Skeletal muscle satellite cell (primary cell): ENCODE measurements around the gene GNG3. TPM values are rescaled to one million over a fixed set of nuclear protein-coding genes. Genes with fewer than 3 reads are reported as not detected.

Source experiments
- H3K27me3 ChIP-seq: 2 replicates; pipeline ENCODE4 v1.7.0; 2013; ENCODE audit warnings: low read length; ENCODE audit not compliant: control insufficient read depth, insufficient read depth
- H3K36me3 ChIP-seq: 2 replicates; pipeline ENCODE4 v1.7.0; 2013; ENCODE audit warnings: mild to moderate bottlenecking, control low read depth, low read length; ENCODE audit not compliant: insufficient read depth
- H3K4me1 ChIP-seq: 2 replicates; pipeline ENCODE4 v1.7.0; 2013; ENCODE audit warnings: low read length; ENCODE audit not compliant: control insufficient read depth, insufficient read depth
- H3K4me2 ChIP-seq: 2 replicates; pipeline ENCODE4 v1.7.0; 2013; ENCODE audit warnings: mild to moderate bottlenecking, low read length
- H3K4me3 ChIP-seq: 2 replicates; pipeline ENCODE4 v1.7.0; 2013; ENCODE audit warnings: low read length
- H3K9ac ChIP-seq: 2 replicates; pipeline ENCODE4 v1.7.0; 2013; ENCODE audit warnings: mild to moderate bottlenecking, low read depth, low read length, moderate library complexity
- H3K9me3 ChIP-seq: replicated peaks from 2 replicates; pipeline ENCODE4 v1.7.0; 2013; ENCODE audit warnings: mild to moderate bottlenecking, control low read depth, low read length
- small RNA-seq: library from RNA; depleted of rRNA; stranded (forward); fragments of <200 nt; gene quantifications from one replicate; pipeline ENCODE3, GENCODE V24; 2012

GNG3 gene

DNA sequence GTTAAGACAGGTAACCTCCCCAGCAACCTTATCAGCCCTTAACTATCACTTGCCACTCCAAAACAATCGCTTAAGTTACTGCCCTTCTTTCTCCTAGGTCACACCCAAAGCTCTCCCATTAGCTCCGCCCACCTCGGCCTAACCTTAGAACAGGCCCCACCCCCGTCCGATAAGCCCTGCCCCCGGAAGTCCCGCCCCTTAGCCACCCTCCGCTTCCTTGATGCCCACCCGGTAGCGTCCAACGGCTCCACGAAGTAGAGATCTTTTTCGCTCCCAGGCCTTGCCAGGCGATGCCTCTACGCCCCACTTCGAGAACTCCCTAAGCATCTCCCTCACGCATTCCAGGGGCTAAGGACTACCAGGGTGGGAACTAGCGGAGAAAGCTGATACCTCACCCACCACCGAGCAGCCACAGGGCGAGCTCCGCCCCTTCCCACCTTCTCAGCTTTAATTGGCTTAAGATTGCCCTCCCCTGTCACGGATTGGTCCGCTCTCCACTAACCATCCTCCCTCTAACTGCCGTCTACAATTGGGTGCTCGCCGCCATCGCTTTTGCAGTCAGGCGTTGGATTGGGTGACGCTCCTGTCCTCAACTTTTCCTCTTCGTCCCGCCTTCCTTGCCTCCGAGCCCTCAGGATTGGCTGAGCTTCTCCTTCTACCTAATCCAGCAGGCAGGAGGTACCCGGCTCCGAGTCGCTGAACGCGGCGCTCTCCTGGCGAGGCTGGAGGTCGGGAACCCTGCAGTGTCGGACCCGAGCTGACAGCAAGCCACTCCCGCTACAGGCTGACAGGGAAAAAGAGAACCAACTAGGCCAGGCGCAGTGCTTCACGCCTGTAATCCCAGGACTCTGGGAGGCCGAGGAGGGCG, 46.5 kb downstream of the GNG3 start, which contains the start of gene ZBTB3:
TSS of gene ZBTB3 (minus strand) at position 425 of the 868 bp plus-strand sequence. CDS start 496 bp downstream, outside the sequence.
- Histone ChIP-seq H3K4me3 (peak within 1 kb of the TSS; percentile 75), H3K27me3 (no peaks in the 10 kb centered on the region), H3K9me3 (no peaks in the 10 kb centered on the region), H3K36me3 (no peaks in the 10 kb centered on the region), H3K4me2 (peak within 1 kb of the TSS; percentile 82), H3K9ac (peak within 1 kb of the TSS; percentile 84), H3K4me1 (peaks cover 6% of the 10 kb centered on the region)

DNA sequence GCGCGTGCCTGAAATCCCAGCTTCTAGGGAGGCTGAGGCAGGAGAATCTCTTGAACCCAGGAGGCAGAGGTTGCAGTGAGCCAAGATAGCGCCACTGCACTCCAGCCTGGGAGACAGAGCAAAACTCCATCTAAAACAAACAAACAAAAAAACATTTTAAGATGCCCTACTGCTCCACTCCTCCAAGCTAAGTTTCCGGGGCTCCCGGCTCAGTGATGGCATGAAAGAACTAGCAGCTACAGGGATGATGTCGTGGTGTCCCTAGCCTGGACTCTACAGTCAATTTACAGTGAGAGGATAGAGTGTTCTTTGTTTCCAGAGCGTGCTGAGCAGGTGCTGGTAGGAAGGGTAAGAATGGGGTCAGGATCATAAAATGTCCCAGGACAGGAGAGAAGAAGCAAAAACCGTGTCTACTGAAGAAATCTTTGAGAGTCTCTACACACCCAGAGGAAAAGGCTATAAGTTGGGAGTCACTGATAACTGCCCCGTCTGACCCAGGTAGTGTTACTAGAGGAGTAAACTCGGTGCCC, 47.7 kb downstream of the GNG3 start:
- H3K9me3 ChIP-seq, result no peaks in the 10 kb centered on the region

DNA sequence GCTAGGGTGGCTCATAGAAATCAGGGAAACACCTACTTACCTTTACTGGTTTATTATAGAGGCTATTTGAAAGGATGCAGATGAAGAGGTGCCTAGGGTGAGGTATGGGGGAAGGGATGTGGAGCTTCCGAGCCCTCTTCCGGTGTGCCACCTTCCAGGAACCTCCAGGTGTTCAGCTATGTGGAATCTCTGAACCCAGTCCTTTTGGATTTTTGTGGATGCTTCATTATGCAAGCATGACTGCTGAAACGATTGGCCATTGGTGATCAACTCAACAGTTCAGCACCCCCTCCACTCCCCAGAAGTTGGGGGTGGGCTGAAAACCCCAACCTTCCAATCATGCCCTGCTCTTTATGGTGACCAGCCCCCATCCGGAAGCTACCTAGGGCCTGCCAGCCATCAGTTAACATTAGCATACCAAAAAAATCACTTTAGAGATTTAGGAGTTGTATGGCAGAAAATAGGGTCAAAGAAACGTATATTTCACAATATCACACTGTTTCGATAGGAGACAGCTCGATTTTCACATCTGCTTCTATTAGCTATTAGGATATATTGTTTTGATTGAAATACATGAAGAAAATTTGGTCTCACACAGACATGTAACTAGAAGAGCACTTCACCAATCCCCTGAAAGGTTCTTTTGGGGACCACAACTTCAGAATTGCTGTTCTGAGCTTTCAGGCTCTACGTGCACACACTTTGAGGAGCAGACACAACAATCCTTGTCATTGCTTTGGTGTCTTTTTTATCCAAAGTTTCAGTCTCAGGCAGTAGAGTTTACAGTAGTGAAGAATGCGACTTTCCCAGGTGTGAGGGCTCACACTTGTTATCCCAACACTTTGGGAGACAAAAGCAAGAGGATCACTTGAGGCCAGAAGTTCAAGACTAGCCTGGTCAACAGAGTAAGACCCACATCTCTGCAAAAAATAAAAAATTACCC, 50.6 kb downstream of the GNG3 start:
- no peaks in the 10 kb centered on the region for H3K36me3 ChIP-seq
- peaks cover 14% of the 10 kb centered on the region for H3K4me1 ChIP-seq
- no peaks in the 10 kb centered on the region for H3K9me3 ChIP-seq
- no peak overlapping the region for H3K9ac ChIP-seq
- H3K27me3 ChIP-seq, result no peaks in the 10 kb centered on the region
- no peak overlapping the region for H3K4me3 ChIP-seq
- no peak overlapping the region for H3K4me2 ChIP-seq

More for the DNA sequence above, 47.7 kb downstream of the GNG3 start:
- Histone ChIP-seq H3K27me3 (no peaks in the 10 kb centered on the region), H3K4me1 (peaks cover 6% of the 10 kb centered on the region), H3K9ac (no peak overlapping the region), H3K4me2 (no peak overlapping the region), H3K4me3 (no peak overlapping the region), H3K36me3 (no peaks in the 10 kb centered on the region)

Small RNA genes within 50 kb of the gene (small RNA-seq; reads per million reads assigned to genes)
- not detected for gene SNORA57
